Spleen (tissue), 11 donors: Measurements from ENCODE around the gene LRRTM4. TPM values are rescaled to one million over a fixed set of nuclear protein-coding genes. Genes with fewer than 3 reads are reported as not detected.

Experiments used
- DNase-seq: peaks from one replicate; pipeline ENCODE4 v3.0.0-alpha.2; 2020
- H3K27ac ChIP-seq, 8 donors: fragments of 200-600 bp; sonication (generic) in 7 of 8; 1 replicate in 4 of 8; 2 replicates in 4 of 8; pipeline versions ENCODE4 v1.5.0 to v1.8.0; 2016 to 2021; ENCODE audit warnings: inconsistent platforms in 4 of 8, mild to moderate bottlenecking in 4 of 8, moderate library complexity in 1 of 8
- H3K27me3 ChIP-seq, 7 donors: fragments of 200-600 bp; sonication (generic) in 6 of 7; replicated peaks in 1 of 7; 1 replicate in 4 of 7; 2 replicates in 3 of 7; pipeline versions ENCODE4 v1.5.0 to v1.8.0; 2016 to 2021; ENCODE audit warnings: inconsistent platforms in 3 of 7, mild to moderate bottlenecking in 1 of 7
- H3K36me3 ChIP-seq, 6 donors: fragments of 200-600 bp; sonication (generic) in 5 of 6; 1 replicate in 4 of 6; 2 replicates in 2 of 6; pipeline versions ENCODE4 v1.5.0 to v1.8.0; 2016 to 2021; ENCODE audit warnings: inconsistent platforms in 2 of 6
- H3K4me1 ChIP-seq, 6 donors: fragments of 200-600 bp; sonication (generic) in 5 of 6; 1 replicate in 3 of 6; 2 replicates in 3 of 6; pipeline versions ENCODE4 v1.5.0 to v1.8.0; 2016 to 2021; ENCODE audit warnings: inconsistent platforms in 3 of 6
- H3K4me3 ChIP-seq, 8 donors: fragments of 200-600 bp; sonication (generic) in 7 of 8; 1 replicate in 4 of 8; 2 replicates in 4 of 8; pipeline versions ENCODE4 v1.5.0 to v1.8.0; 2016 to 2021; ENCODE audit warnings: inconsistent platforms in 4 of 8, mild to moderate bottlenecking in 4 of 8, moderate library complexity in 2 of 8
- H3K9me3 ChIP-seq, 8 donors: fragments of 200-600 bp; sonication (generic) in 7 of 8; 1 replicate in 4 of 8; 2 replicates in 4 of 8; pipeline versions ENCODE4 v1.5.0 to v1.8.0; 2016 to 2021; ENCODE audit warnings: inconsistent platforms in 4 of 8
- POLR2A ChIP-seq, 3 donors: fragments of 450-650 bp; IDR thresholded peaks; one replicate each; pipeline ENCODE4 v1.5.1; 2017; ENCODE audit warnings: antibody characterized with exemption in 3 of 3, mild to moderate bottlenecking in 1 of 3
- POLR2AphosphoS5 ChIP-seq, 3 donors: sonication (generic); formaldehyde crosslinking; IDR thresholded peaks; one replicate each; pipeline ENCODE4 v1.5.1; 2017; ENCODE audit warnings: antibody characterized with exemption in 3 of 3
- WGBS, 5 donors: extraction: QIAGEN DNeasy Blood & Tissue Kit in 3 of 5; methylation state at CpG; one replicate each; pipeline versions ENCODE4 v1.1.5 to v1.1.7; 2013 to 2018; 5-methylcytosine and 5-hydroxymethylcytosine counted together
- intact Hi-C: fragments of 100-400 bp; cut with DNase I; formaldehyde crosslinking; loops from one replicate; pipeline ENCODE4 v1.15.0; 2023; ENCODE audit warnings: low total_unique reads
- polyA plus RNA-seq, 3 donors: library from polyadenylated mRNA; stranded (reverse); fragments of 200-250 nt; gene quantifications; one replicate each; pipeline ENCODE4 v1.2.1, GENCODE V29; 2013
- total RNA-seq, 7 donors: library from RNA; depleted of rRNA in 3 of 7; stranded (reverse); fragments of >200 nt in 3 of 7; fragmentation: NEBNext Ultra II Directional in 4 of 7; extraction: Animal tissue kit (Norgen Biotek cat#: 25700) in 4 of 7; gene quantifications; one replicate each; pipeline versions ENCODE4 v1.1.0 to v1.2.1, GENCODE V29; 2016 to 2021
- TF ChIP-seq, protein P1 (sequence below), 11 experiments: fragments of 200-600 bp in 7 of 11; fragments of 450-650 bp in 4 of 11; sonication (generic) in 4 of 11; IDR thresholded peaks in 8 of 11; conservative IDR thresholded peaks in 3 of 11; 1 replicate in 7 of 11; 2 replicates in 4 of 11; pipeline versions ENCODE4 v1.4.0 to v1.8.0; 2016 to 2021; ENCODE audit warnings: antibody characterized with exemption in 11 of 11, inconsistent platforms in 4 of 11, mild to moderate bottlenecking in 1 of 11
- donor health status: healthy with polysubstance abuse.
- donor health status: DM: no; HTN: no; CAD: no; lungs with moderate emphysema.
- donor health status: DM: no; HTN: no; CAD: no.
- donor health status: Bipolar disorder and iron deficiency.
- donor health status: healthy.
- donor health status: DM: no; HTN: no; CAD: no.
- donor health status: DM: yes; HTN: yes; CAD: no.

LRRTM4 gene
- total and polyA plus RNA-seq, 10 donors = 0.03 to 0.33 (median 0.14) TPM; not detected in 5

DNA sequence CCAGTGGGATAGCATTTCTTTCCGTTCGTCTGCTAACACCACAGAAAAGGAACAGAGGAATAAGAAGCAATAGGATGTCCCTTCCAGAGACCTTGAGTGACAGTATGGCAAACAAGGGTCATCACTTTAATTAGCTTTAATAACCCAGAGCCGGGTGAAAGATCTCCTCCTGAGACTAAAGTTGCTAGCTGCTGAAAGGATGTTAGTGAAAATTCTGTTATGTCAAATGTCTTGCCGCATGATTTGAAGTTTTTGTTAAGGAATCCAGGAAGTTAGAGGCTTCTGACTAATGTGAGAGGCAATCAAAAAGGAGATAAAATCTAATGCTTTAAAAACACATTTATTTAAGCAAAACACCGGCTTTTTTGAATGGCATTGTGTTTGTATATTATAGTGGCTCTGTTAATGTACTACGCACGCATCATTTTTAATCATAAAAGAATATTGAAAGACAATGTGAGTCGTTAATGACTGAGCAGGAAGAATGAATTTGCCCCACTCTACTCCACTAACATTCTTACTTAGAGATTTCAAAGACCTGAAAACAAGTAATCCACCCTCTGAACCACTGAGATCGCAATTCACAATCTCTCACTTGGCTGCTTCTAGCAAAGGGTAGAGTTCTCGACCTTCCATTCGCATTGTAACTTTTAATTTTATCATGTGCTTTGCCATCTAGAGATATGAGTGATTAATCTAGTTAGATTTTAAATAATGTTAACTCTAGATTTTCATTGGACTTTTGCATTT lies 536.6 kb downstream of the LRRTM4 start:
- intact Hi-C loops = no loop called here
- H3K4me3 ChIP-seq = no peak overlapping the region
- H3K27me3 ChIP-seq = no peaks in the 10 kb centered on the region
- no peak for DNase-seq
- H3K4me1 ChIP-seq = no peaks in the 10 kb centered on the region
- TF ChIP-seq POLR2AphosphoS5 (IDR thresholded peaks at IDR 0.05) (no peak), POLR2A (IDR thresholded peaks at IDR 0.05) (no peak)
- TF ChIP-seq, protein P1, sequence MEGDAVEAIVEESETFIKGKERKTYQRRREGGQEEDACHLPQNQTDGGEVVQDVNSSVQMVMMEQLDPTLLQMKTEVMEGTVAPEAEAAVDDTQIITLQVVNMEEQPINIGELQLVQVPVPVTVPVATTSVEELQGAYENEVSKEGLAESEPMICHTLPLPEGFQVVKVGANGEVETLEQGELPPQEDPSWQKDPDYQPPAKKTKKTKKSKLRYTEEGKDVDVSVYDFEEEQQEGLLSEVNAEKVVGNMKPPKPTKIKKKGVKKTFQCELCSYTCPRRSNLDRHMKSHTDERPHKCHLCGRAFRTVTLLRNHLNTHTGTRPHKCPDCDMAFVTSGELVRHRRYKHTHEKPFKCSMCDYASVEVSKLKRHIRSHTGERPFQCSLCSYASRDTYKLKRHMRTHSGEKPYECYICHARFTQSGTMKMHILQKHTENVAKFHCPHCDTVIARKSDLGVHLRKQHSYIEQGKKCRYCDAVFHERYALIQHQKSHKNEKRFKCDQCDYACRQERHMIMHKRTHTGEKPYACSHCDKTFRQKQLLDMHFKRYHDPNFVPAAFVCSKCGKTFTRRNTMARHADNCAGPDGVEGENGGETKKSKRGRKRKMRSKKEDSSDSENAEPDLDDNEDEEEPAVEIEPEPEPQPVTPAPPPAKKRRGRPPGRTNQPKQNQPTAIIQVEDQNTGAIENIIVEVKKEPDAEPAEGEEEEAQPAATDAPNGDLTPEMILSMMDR (IDR thresholded peaks at IDR 0.05 in 8 of 11, conservative IDR thresholded peaks at IDR 0.05 in 3 of 11) = no peak
- 43 to 50% (median 46%) methylated on average over 11 of the region's 11 CpGs for WGBS, 5 donors
- H3K27ac ChIP-seq = no peak overlapping the region
- no peaks in the 10 kb centered on the region for H3K36me3 ChIP-seq
- no peaks in the 10 kb centered on the region for H3K9me3 ChIP-seq

DNA sequence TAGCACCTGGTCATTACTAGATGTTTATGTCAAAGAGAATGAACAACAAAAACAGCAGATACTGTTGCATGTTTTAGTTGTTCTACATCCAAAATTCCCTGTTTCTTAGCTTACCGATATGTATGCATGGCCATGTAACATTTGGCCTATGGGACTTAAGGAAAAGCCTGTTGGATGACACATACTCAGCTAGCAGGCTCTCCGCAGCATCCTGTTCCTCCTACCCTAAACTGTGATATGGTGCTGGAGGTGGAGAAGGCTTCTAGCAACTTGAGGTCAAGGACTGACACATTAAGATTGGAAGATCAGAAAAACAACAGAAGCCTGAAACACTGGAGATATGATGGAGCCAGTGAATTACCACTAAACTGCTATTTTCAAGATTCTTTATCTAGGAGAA lies 537.8 kb downstream of the LRRTM4 start:
- H3K9me3 ChIP-seq = no peaks in the 10 kb centered on the region

DNA sequence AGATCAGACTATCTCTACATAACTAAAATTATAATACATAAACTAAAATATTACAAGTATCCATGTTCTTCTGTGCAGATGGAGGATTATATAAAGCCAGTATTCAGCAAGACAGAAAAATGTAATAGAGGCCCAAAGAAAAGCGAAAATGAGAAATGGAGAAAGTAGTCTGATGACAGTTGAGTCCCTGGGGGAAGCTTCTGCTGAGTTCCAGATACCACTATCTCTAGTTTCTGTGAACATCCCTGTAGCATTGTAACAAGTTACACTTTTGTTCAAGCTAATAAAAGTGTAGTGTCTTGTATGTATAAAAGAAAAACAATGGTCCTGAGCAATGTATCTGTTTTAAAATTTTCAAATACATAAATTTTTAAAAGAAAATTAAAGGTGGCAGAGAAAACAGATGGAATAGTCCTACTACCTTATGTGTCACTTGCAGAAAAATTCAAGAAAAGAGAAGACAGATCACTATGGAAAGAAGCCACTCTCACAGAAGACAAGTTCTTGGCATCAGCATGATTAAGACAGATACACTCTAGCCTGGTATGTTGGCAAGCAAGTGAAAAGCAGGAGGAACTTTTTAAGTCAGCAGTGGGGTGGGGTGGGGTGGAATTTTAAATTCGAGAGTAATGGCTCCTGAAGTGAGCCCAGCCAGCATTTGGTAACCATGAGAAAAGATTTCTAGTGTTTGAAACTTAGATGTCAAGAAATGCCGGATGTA lies 541.9 kb downstream of the LRRTM4 start:
- intact Hi-C loops = no loop called here
- no peaks in the 10 kb centered on the region for H3K9me3 ChIP-seq
- no peak overlapping the region for H3K27ac ChIP-seq
- H3K36me3 ChIP-seq = no peaks in the 10 kb centered on the region
- H3K4me3 ChIP-seq = no peak overlapping the region
- TF ChIP-seq, protein P1 (IDR thresholded peaks at IDR 0.05 in 8 of 11, conservative IDR thresholded peaks at IDR 0.05 in 3 of 11) = no peak
- no peak for TF ChIP-seq POLR2A (IDR thresholded peaks at IDR 0.05)
- no peak for TF ChIP-seq POLR2AphosphoS5 (IDR thresholded peaks at IDR 0.05)
- no peak for DNase-seq
- no peaks in the 10 kb centered on the region for H3K4me1 ChIP-seq
- H3K27me3 ChIP-seq = no peaks in the 10 kb centered on the region
- WGBS, 5 donors = 53 to 71% (median 62%) methylated on average over 3 of the region's 3 CpGs

More for the DNA sequence above, 537.8 kb downstream of the LRRTM4 start:
- TF ChIP-seq POLR2A (IDR thresholded peaks at IDR 0.05) (no peak), POLR2AphosphoS5 (IDR thresholded peaks at IDR 0.05) (no peak)
- TF ChIP-seq, protein P1 (IDR thresholded peaks at IDR 0.05 in 8 of 11, conservative IDR thresholded peaks at IDR 0.05 in 3 of 11) = no peak
- intact Hi-C loops = no loop called here
- H3K4me3 ChIP-seq = no peak overlapping the region
- no peaks in the 10 kb centered on the region for H3K4me1 ChIP-seq
- no peak overlapping the region for H3K27ac ChIP-seq
- DNase-seq = no peak
- H3K36me3 ChIP-seq = no peaks in the 10 kb centered on the region
- 78 to 92% (median 84%) methylated on average over 2 of the region's 2 CpGs for WGBS, 5 donors
- H3K27me3 ChIP-seq = no peaks in the 10 kb centered on the region
